Ovary (tissue), 3 donors: ENCODE results near the gene CXADR.

Experiments
- CTCF ChIP-seq, 3 donors: fragments of 450-650 bp in 2 of 3; fragments of 200-600 bp in 1 of 3; IDR thresholded peaks; one replicate each; pipeline versions ENCODE4 v1.5.1 to v1.8.0; 2016 to 2022; ENCODE audit warnings: antibody characterized with exemption in 3 of 3, mild to moderate bottlenecking in 1 of 3
- POLR2A ChIP-seq: fragments of 450-650 bp; IDR thresholded peaks from one replicate; pipeline ENCODE4 v1.6.1; 2017; ENCODE audit warnings: antibody characterized with exemption, mild to moderate bottlenecking, moderate library complexity
- donor health status: DM: no; HTN: no; CAD: no.

- no peak for TF ChIP-seq CTCF (IDR thresholded peaks at IDR 0.05)
- no peak for TF ChIP-seq POLR2A
These were observed 71.1 kb downstream of the CXADR start for GRCh38 chr21:17583898-17584297.
